Endothelial cell of umbilical vein (primary cell): ENCODE measurements around the gene TIMM17A.

Experiments
- CTCF ChIP-seq, 2 donors: IDR thresholded peaks; 1 replicate in 1 of 2; 2 replicates in 1 of 2; pipeline ENCODE4 v1.5.1; 2011; ENCODE audit warnings: low read length in 2 of 2, mild to moderate bottlenecking in 2 of 2, moderate library complexity in 2 of 2, control low read depth in 1 of 2, inconsistent platforms in 1 of 2, low read depth in 1 of 2; ENCODE audit not compliant: insufficient read depth in 1 of 2; ENCODE audit errors: extremely low read depth in 1 of 2
- EZH2 ChIP-seq: IDR thresholded peaks from 2 replicates; pipeline ENCODE4 v1.6.1; 2012; ENCODE audit warnings: borderline replicate concordance, low read depth, mild to moderate bottlenecking, moderate library complexity, low read length, inconsistent platforms; ENCODE audit not compliant: severe bottlenecking
- FOS ChIP-seq: IDR thresholded peaks from 2 replicates; pipeline ENCODE4 v1.6.1; 2011; ENCODE audit warnings: mild to moderate bottlenecking, low read length, moderate library complexity, borderline replicate concordance; ENCODE audit not compliant: insufficient read depth
- GATA2 ChIP-seq: IDR thresholded peaks from 2 replicates; pipeline ENCODE4 v1.7.0; 2011; ENCODE audit warnings: low read depth, mild to moderate bottlenecking, moderate library complexity, mixed read lengths, low read length; ENCODE audit not compliant: insufficient read length, insufficient read depth
- JUN ChIP-seq: IDR thresholded peaks from 2 replicates; pipeline ENCODE4 v1.6.1; 2011; ENCODE audit warnings: borderline replicate concordance, low read depth; ENCODE audit not compliant: insufficient read length, insufficient read depth
- MAX ChIP-seq: IDR thresholded peaks from 2 replicates; pipeline ENCODE4 v1.6.1; 2011; ENCODE audit not compliant: insufficient read depth, insufficient read length
- POLR2A ChIP-seq: IDR thresholded peaks from 2 replicates; pipeline ENCODE4 v1.6.1; 2012; ENCODE audit warnings: low read depth, mild to moderate bottlenecking, control low read depth, low read length
- POLR2AphosphoS5 ChIP-seq: IDR thresholded peaks from 2 replicates; pipeline ENCODE4 v1.6.1; 2012; ENCODE audit warnings: low read depth, mild to moderate bottlenecking, control low read depth, low read length, moderate library complexity; ENCODE audit not compliant: insufficient read depth

GRCh38 chr1:201912832-201913231, 42.5 kb upstream of the TIMM17A start:
- TF ChIP-seq EZH2: no peak
- TF ChIP-seq CTCF (IDR thresholded peaks at IDR 0.05; ENCODE audit: extremely low read depth in 1 of 2, insufficient read depth in 1 of 2, low read depth in 1 of 2, low read length in 2 of 2): no peak
- no peak for TF ChIP-seq POLR2A
- TF ChIP-seq POLR2AphosphoS5: no peak
- TF ChIP-seq MAX: no peak
- TF ChIP-seq FOS: no peak
- TF ChIP-seq GATA2: no peak
- no peak for TF ChIP-seq JUN
